GM12874 (cell line): ENCODE results near the gene RBM6.

Experiments
- CTCF ChIP-seq: IDR thresholded peaks from 2 replicates; pipeline ENCODE4 v1.5.1; 2011; ENCODE audit warnings: low read depth, mild to moderate bottlenecking, control low read depth, low read length, moderate library complexity; ENCODE audit not compliant: insufficient read depth

RBM6 gene

GRCh38 chr3:50003216-50003615, 63.3 kb downstream of the RBM6 start:
- no peak for TF ChIP-seq CTCF

GRCh38 chr3:50003824-50004223, 63.9 kb downstream of the RBM6 start:
- TF ChIP-seq CTCF, result no peak

GRCh38 chr3:50008931-50009330, 69.0 kb downstream of the RBM6 start:
- no peak for TF ChIP-seq CTCF

GRCh38 chr3:50010959-50011358, 71.0 kb downstream of the RBM6 start:
- TF ChIP-seq CTCF, result no peak

GRCh38 chr3:50015918-50016317, 76.0 kb downstream of the RBM6 start:
- TF ChIP-seq CTCF, result no peak

- TF ChIP-seq CTCF, result no peak
Measured at GRCh38 chr3:50028346-50028745, 88.4 kb downstream of the RBM6 start.

GRCh38 chr3:50044976-50045375, 105.0 kb downstream of the RBM6 start:
- TF ChIP-seq CTCF, result no peak

- TF ChIP-seq CTCF, result no peak
Measured at GRCh38 chr3:50047426-50047825, 107.5 kb downstream of the RBM6 start.
